H1 (cell line): ENCODE data around the gene SF3A2.

Experiments
- BRCA1 ChIP-seq: IDR thresholded peaks from 2 replicates; pipeline ENCODE4 v1.6.1; 2012; ENCODE audit warnings: low read depth, low read length, improper control_type of control experiment
- CTCF ChIP-seq, 3 experiments: IDR thresholded peaks; 1 replicate in 2 of 3; 2 replicates in 1 of 3; pipeline versions ENCODE4 v1.5.1 to v1.6.1; 2011; ENCODE audit warnings: low read length in 3 of 3, mild to moderate bottlenecking in 3 of 3, inconsistent platforms in 2 of 3, low read depth in 1 of 3, moderate library complexity in 1 of 3; ENCODE audit not compliant: insufficient read depth in 1 of 3; ENCODE audit errors: control extremely low read depth in 1 of 3
- EP300 ChIP-seq, 2 experiments: IDR thresholded peaks; 1 replicate in 1 of 2; 2 replicates in 1 of 2; pipeline ENCODE4 v1.6.1; 2011 to 2012; ENCODE audit warnings: low read depth in 2 of 2, low read length in 2 of 2, mild to moderate bottlenecking in 2 of 2, borderline replicate concordance in 1 of 2, inconsistent platforms in 1 of 2, moderate library complexity in 1 of 2
- GABPA ChIP-seq: IDR thresholded peaks from 2 replicates; pipeline ENCODE4 v1.6.1; 2011; ENCODE audit warnings: mild to moderate bottlenecking, low read length, moderate library complexity, borderline replicate concordance; ENCODE audit not compliant: insufficient read depth
- JUN ChIP-seq: IDR thresholded peaks from 2 replicates; pipeline ENCODE4 v1.6.1; 2011; ENCODE audit warnings: low read depth, mild to moderate bottlenecking, improper control_type of control experiment, low read length
- RAD21 ChIP-seq, 2 experiments: IDR thresholded peaks in 1 of 2; conservative IDR thresholded peaks in 1 of 2; 2 replicates each; pipeline ENCODE4 v1.6.1; 2011; ENCODE audit warnings: low read depth in 2 of 2, low read length in 2 of 2, improper control_type of control experiment in 1 of 2, inconsistent platforms in 1 of 2, mild to moderate bottlenecking in 1 of 2, moderate library complexity in 1 of 2
- RBBP5 ChIP-seq: IDR thresholded peaks from 2 replicates; pipeline ENCODE4 v1.7.1; 2012; ENCODE audit warnings: low read depth, mild to moderate bottlenecking, inconsistent platforms, low read length, moderate library complexity, borderline replicate concordance
- TAF1 ChIP-seq: IDR thresholded peaks from 2 replicates; pipeline ENCODE4 v1.6.1; 2011; ENCODE audit warnings: mild to moderate bottlenecking, low read depth, low read length
- ZNF274 ChIP-seq: IDR thresholded peaks from 2 replicates; pipeline ENCODE4 v1.7.0; 2012; ENCODE audit warnings: low read length, borderline replicate concordance; ENCODE audit errors: extremely low read depth

- TF ChIP-seq EP300 (IDR thresholded peaks at IDR 0.05; ENCODE audit: borderline replicate concordance in 1 of 2, low read depth in 2 of 2, low read length in 2 of 2) (no peak), GABPA (no peak), CTCF (IDR thresholded peaks at IDR 0.05; ENCODE audit: control extremely low read depth in 1 of 3, insufficient read depth in 1 of 3, low read depth in 1 of 3, low read length in 3 of 3) (no peak), BRCA1 (no peak), TAF1 (no peak), ZNF274 (no peak), JUN (no peak), RAD21 (IDR thresholded peaks at IDR 0.05 in 1 of 2, conservative IDR thresholded peaks at IDR 0.05 in 1 of 2; ENCODE audit: low read depth in 2 of 2, low read length in 2 of 2) (no peak), RBBP5 (no peak)
These were observed 9.7 kb upstream of the SF3A2 start for GRCh38 chr19:2226840-2227360.
